GM12878 (cell line): ENCODE results near the gene DDX54.

Source experiments
- BMI1 ChIP-seq: fragments of 450-650 bp; IDR thresholded peaks from 2 replicates; pipeline ENCODE4 v1.6.1; 2016; ENCODE audit warnings: mild to moderate bottlenecking, moderate library complexity, borderline replicate concordance
- EP300 ChIP-seq, 2 experiments: fragments of 150-350 bp in 1 of 2; IDR thresholded peaks; 2 replicates each; pipeline ENCODE4 v1.6.1; 2011 to 2012; ENCODE audit warnings: low read depth in 2 of 2, low read length in 2 of 2, borderline replicate concordance in 1 of 2, improper control_type of control experiment in 1 of 2, inconsistent platforms in 1 of 2; ENCODE audit not compliant: control insufficient read depth in 1 of 2
- KAT2A ChIP-seq: conservative IDR thresholded peaks from 2 replicates; pipeline ENCODE4 v1.6.1; 2011; ENCODE audit warnings: low read depth, low read length; ENCODE audit not compliant: control insufficient read depth
- NFYB ChIP-seq: IDR thresholded peaks from 2 replicates; pipeline ENCODE4 v1.6.1; 2011; ENCODE audit warnings: low read depth, mild to moderate bottlenecking, low read length, improper control_type of control experiment, moderate library complexity; ENCODE audit not compliant: insufficient read depth
- POLR2A ChIP-seq: IDR thresholded peaks from 2 replicates; pipeline ENCODE4 v1.6.1; 2011; ENCODE audit warnings: low read depth, mild to moderate bottlenecking, low read length
- POLR2AphosphoS5 ChIP-seq: IDR thresholded peaks from 2 replicates; pipeline ENCODE4 v1.6.1; 2011; ENCODE audit warnings: mild to moderate bottlenecking, low read length, inconsistent platforms
- POU2F2 ChIP-seq: IDR thresholded peaks from 3 replicates; pipeline ENCODE4 v1.6.1; 2011; ENCODE audit warnings: low read depth, mild to moderate bottlenecking, low read length, borderline replicate concordance
- RFX5 ChIP-seq: IDR thresholded peaks from 2 replicates; pipeline ENCODE4 v1.6.1; 2011; ENCODE audit warnings: low read depth, low read length, improper control_type of control experiment
- TAF1 ChIP-seq: IDR thresholded peaks from 2 replicates; pipeline ENCODE4 v1.6.1; 2011; ENCODE audit warnings: mild to moderate bottlenecking, low read depth, low read length, borderline replicate concordance
- TF ChIP-seq, protein P1 (sequence below), 3 experiments: IDR thresholded peaks in 2 of 3; conservative IDR thresholded peaks in 1 of 3; 2 replicates each; pipeline ENCODE4 v1.5.1; 2011; ENCODE audit warnings: low read depth in 3 of 3, low read length in 3 of 3, mild to moderate bottlenecking in 3 of 3, control low read depth in 2 of 3, moderate library complexity in 2 of 3, inconsistent platforms in 1 of 3, mixed read lengths in 1 of 3; ENCODE audit not compliant: control insufficient read depth in 2 of 3, insufficient read depth in 1 of 3; ENCODE audit errors: extremely low read depth in 1 of 3
- TF ChIP-seq, protein P2 (sequence below): IDR thresholded peaks from 2 replicates; pipeline ENCODE4 v1.6.1; 2012; ENCODE audit warnings: low read depth, low read length, improper control_type of control experiment
- TF ChIP-seq, protein P3 (sequence below): IDR thresholded peaks from 2 replicates; pipeline ENCODE4 v1.6.1; 2011; ENCODE audit warnings: low read depth, low read length, improper control_type of control experiment, borderline replicate concordance

DNA sequence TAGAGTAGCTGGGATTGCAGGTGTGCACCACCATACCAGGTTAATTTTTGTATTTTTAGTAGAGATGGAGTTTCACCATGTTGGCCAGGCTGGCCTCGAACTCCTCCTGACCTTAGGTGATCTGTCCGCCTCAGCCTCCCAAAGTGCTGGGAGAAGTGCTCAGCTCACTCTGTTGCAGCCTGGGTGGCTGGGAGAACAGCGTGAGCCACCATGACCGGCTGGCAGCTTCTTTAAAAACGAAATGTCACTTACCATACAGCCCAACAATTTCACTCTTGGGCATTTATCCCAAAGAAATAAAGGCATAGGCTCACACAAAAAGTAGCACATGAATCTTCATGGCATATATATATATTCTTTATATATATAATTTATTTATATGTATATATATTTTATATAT lies 40.5 kb downstream of the DDX54 start:
- TF ChIP-seq, protein P1, sequence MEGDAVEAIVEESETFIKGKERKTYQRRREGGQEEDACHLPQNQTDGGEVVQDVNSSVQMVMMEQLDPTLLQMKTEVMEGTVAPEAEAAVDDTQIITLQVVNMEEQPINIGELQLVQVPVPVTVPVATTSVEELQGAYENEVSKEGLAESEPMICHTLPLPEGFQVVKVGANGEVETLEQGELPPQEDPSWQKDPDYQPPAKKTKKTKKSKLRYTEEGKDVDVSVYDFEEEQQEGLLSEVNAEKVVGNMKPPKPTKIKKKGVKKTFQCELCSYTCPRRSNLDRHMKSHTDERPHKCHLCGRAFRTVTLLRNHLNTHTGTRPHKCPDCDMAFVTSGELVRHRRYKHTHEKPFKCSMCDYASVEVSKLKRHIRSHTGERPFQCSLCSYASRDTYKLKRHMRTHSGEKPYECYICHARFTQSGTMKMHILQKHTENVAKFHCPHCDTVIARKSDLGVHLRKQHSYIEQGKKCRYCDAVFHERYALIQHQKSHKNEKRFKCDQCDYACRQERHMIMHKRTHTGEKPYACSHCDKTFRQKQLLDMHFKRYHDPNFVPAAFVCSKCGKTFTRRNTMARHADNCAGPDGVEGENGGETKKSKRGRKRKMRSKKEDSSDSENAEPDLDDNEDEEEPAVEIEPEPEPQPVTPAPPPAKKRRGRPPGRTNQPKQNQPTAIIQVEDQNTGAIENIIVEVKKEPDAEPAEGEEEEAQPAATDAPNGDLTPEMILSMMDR (IDR thresholded peaks at IDR 0.05 in 2 of 3, conservative IDR thresholded peaks at IDR 0.05 in 1 of 3; ENCODE audit: control insufficient read depth in 2 of 3, extremely low read depth in 1 of 3, insufficient read depth in 1 of 3, low read depth in 3 of 3, low read length in 3 of 3) = no peak
- TF ChIP-seq POLR2A = no peak
- TF ChIP-seq, protein P2, sequence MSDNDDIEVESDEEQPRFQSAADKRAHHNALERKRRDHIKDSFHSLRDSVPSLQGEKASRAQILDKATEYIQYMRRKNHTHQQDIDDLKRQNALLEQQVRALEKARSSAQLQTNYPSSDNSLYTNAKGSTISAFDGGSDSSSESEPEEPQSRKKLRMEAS = no peak
- no peak for TF ChIP-seq KAT2A
- TF ChIP-seq BMI1 = no peak
- TF ChIP-seq RFX5 = no peak
- TF ChIP-seq, protein P3, sequence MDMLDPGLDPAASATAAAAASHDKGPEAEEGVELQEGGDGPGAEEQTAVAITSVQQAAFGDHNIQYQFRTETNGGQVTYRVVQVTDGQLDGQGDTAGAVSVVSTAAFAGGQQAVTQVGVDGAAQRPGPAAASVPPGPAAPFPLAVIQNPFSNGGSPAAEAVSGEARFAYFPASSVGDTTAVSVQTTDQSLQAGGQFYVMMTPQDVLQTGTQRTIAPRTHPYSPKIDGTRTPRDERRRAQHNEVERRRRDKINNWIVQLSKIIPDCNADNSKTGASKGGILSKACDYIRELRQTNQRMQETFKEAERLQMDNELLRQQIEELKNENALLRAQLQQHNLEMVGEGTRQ = no peak
- TF ChIP-seq TAF1 = no peak
- no peak for TF ChIP-seq POU2F2
- TF ChIP-seq NFYB = no peak
- TF ChIP-seq EP300 (IDR thresholded peaks at IDR 0.05; ENCODE audit: borderline replicate concordance in 1 of 2, control insufficient read depth in 1 of 2, low read depth in 2 of 2, low read length in 2 of 2) = no peak
- TF ChIP-seq POLR2AphosphoS5 = no peak
